Activated CD4-positive, alpha-beta T cell treated with anti-CD3 and anti-CD28 coated beads, Interleukin-2, amount 50 U/mL, for 4 hours (primary cell): ENCODE results near the gene CORIN.
"Not testable (repeated sequence)": the region's sequence is repeated elsewhere in the genome, so short reads cannot be mapped to it uniquely, and the experiment has no call there.

Experiments used
- DNase-seq, 2 experiments: peaks; one replicate each; pipeline ENCODE4 v3.0.0-alpha.2; 2020

Gene CORIN

DNA sequence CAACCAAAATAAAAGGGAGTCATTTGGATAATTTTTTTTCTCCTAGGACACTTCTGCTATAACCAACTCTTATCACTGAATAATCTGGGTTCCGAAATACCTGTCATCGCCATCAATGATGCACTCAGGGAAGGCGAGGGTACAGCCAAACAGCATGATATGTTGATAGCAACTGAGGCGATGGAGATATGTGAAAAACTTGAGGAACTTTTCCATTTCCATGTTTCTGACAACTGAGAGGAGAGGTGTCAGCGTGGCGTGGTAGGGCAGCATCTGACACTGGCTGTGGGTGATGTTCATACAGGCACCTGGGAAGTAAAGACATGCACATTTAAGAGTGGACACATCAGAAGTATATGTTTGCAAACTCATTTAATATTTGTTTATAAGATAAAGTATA, 74.6 kb downstream of the CORIN start:
- DNase-seq: no peak

DNA sequence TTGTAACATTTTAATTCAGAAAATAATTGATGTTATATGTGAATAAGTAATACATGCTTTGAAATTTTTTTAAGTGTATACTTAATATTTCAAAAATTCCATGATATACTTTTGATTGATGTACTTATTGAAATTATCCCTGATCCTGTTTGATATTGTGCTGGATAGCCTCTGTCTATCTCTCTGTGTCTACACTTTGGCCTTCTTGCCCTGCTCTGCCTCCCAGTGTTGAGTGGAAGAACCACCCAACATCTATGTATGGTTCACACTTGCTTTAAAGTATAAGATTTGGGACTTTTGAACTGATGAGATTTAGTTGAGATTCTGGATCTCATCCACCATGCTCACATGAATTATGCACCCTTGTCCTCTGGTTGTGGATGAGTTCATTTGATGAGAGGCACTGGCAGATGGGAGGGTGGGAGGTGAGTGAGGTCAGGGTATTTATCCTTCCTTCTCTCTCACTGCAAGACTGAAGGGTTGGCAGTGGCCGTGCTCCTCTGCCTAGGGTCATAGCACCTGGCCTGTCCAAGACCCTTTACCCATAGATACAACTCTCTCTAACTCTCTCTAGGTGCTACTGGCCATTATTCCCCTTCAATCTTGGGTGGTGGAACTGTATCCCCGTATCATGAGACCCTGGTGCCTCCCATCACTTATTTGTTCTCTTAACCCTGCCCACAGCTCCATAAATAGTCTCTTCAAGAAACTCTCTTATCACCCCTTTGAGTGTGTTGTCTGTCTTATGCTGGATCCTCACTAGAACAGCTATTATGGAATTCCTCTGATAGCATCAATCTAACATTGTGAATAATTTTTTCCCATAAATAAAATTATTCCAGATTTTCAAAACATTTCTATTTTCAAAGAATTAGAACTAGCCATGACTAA, 75.2 kb downstream of the CORIN start:
- DNase-seq: no peak

DNA sequence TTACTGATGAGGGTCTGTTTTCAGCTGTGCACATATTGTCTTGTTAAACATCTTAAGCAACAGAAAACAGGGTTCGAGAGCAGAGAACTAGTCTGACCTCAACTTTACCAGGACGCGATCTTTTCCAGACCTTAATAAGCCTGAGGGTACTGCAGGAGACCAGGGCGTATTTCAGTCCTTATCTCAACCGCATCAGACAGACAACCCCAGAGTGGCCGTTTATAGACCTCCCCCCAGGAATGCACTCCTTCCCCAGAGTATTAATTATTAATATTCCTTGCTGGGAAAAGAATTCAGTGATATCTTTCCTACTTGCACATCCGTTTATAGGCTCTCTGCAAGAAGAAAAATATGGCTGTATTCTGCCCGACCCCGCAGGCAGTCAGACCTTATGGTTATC, 84.6 kb downstream of the CORIN start:
- not testable (repeated sequence) for DNase-seq

DNA sequence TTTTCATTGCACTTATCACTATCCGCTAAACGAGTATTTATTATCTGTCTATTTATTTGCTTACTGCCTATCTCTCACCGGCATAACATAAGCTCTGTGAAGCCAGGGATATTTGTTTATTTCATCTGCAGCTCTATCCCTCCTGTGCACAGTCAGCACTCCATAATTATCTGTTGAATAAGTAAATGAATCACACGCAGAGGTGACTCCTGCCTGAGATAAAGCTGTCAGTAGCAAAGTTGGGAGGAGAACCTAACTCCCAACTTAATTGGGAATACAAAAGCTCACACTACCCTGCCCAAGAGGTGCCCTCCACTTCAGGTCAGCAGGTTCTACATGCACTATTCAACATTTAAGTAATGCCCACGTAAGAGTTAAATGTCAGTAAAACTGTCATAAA, 85.7 kb downstream of the CORIN start:
- no peak for DNase-seq

DNA sequence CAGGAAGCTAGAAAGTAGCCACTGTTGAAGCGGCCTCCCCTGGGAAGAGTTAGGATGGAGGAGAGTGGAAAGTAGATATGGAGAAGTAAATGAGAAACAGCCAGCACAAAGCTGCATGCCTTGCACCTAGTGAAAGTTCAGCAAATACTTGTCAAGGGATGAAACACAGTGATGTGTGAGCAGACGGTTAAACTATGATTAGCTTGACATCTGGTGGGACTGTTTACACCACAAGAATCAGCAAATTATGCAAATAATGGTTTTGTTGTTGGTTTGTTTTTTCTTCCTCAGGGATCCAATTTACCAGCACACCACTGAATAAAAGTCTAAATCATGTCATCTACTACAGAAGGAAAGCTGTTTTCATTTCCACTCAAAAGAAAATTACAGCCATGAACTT, 87.1 kb downstream of the CORIN start:
- DNase-seq: no peak

DNA sequence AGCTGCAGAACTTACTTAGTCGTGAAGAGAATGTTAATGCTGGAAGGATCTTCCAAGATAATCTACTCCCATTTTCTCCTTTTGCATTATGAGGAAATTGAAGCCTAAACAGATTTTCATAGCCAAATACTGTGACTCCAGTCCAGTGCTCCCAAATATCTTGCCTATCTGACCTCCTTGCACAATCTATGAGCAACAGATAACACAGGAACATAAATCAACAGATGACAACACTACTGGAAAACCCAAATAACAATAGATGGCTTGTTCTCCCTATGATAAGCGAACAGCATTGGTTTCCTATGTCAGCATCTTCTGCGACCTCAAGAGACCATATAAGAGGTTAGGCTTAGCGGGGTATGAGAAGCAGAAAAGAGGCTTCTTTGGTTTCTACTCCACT, 88.0 kb downstream of the CORIN start:
- no peak for DNase-seq

DNA sequence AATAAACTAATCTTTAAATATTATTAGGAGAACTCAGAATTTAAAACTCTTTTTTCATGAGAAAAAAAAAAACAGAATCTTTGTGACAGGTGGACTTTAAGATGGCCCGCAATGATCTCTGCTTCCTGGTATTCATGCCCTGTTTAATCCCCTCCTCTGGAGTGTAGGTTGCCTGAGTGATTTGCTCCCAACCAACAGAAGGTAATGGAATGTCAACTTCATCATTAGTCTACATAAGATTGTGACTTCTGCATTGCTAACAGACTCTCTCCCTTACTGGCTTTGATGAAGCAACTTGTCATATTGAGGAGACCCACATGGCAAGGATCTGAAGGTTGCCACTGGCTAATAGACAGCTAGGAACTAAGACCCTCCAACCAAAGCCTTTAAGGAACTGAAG, 88.8 kb downstream of the CORIN start:
- DNase-seq: no peak

DNA sequence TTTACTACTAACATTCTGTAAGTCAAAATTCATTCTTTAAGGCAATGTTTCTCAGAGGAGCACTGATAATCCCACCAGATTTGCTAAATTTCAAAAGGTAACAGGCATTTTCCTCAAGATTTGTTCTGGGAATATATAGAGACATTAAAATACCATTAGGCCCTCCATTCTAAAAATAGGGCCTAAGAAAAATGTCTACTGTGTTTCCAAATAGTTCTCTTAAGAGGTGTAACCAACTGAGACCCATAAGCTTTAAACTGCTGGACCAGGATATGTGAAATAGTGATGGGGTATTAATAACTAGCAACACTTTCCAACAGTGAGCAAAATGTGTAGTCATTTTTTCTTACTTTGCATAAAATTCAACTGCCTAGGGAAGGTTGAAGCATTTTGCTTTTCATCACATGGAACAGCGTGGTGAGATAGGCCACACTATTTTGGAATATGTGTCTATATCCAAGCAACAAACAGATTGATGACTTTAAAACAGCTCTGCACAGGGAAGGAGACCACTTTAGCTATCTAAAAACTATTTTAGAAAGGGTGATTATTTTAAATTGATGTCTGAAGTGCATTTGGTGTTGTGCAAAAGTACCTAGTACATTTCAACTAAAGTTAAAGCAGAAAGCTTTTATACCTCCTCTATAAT, 89.9 kb downstream of the CORIN start:
- no peak for DNase-seq

DNA sequence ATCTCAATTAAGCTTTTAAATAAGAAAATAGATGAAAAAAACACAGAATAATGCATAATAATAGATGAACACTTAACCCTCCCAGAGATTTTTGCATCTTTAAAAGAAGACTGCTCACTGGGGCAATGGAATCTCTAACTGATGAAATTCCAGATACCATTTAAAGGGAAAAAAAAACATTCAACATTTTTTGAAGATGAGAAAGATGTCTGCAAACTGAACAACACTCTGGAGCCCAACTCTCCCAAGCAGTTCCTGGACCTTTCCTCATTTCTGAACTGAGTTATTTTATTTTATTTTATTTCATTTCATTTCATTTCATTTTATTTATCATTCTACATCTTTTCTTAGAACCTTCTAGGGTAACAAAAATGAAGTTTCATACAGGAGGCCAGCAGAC, 90.7 kb downstream of the CORIN start:
- DNase-seq: no peak

DNA sequence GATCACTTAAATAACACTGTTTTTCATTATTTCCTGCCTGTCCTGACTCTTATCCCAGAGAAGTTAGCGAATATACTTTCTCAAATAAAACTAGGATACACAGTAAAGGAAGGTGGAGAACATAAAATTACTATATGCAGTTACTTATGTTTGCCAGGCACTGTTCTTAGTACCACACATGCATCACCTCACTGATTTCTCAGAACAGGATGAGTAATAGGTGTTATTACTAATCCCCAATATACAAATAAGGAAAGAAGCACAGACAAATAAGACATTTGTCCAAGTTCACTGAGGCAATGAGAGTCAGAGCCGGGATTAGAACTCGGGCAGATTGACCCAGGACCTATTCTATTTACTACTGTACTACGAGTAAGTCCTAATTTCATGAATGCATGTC, 91.7 kb downstream of the CORIN start:
- DNase-seq: no peak

DNA sequence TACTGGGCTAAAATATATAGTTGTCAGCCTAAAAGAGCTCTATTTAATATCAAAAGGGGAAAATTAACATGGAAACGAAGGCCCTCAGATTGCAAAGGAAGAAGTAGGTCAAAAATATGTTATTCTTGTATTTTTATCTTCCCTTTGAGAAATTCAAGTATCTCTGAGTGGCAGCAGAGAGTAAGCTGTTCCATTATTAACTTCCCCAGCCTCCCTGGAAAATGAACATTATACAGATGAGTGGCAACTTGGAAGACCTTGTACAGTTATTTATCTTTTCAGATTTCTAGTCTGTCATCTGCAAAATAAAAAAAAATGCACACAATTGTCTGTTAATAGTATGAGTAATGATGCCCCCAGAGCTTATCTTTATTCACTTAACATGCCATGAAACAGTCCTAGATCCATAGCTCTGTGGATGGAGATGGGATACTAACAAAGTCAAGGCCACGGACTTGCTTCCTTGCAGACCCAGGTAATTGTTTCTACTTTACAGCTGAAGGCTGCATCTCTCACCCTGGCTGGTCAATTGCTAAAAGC, 93.0 kb downstream of the CORIN start:
- DNase-seq: no peak

DNA sequence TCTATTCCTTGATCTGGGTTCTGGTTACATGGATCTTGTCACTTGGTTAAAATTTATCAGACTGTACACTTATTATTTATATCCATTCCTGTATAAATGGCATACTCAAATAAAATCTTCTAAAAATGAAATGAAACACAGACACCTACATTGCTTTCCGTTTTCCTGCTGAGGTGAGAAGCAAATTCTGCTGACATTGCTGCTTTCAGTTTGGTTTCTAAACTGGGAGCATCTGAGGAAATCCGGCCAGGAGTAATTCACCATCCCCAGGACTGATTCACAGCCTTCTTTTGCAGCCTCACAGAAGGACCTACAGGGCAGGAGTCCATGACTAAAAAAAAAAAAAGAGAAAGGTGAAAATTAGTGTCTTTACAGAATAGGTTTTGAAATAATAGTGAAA, 93.6 kb downstream of the CORIN start:
- DNase-seq: no peak

DNA sequence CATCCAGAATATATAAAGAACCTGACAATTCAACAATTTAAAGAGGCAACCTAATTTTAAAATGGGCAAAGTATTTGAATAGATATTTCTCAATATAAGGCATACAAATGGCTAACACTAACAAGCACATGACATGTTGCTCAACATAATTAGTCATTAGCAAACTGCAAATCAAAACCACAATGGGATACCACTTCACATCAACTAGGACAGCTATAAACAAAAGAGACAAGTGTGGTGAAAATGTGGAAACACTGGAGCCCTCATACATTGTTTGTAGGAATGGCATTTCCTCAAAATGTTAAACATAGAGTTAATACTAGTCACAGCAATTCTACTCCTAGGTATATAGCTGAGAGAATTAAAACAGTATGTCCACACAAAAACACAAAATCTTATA, 96.7 kb downstream of the CORIN start:
- no peak for DNase-seq

DNA sequence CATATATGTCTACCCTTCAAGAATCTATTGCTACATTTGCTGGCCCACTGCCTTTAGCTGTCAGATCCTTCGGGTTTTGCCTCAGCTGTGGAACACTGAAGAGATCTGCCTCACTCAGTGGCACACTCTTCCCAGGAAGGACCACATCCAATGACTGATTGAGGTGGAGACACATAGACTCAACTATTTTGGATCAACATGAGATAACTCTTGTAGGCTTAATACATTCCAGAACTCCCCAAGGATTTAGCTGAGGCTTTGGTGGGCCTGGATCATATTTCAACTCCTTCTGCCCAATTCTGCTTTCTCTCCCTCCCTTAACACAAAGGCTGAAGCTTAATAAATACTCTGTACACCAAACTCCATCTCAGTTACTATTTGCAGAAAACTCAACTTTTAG, 100.5 kb downstream of the CORIN start:
- no peak for DNase-seq

DNA sequence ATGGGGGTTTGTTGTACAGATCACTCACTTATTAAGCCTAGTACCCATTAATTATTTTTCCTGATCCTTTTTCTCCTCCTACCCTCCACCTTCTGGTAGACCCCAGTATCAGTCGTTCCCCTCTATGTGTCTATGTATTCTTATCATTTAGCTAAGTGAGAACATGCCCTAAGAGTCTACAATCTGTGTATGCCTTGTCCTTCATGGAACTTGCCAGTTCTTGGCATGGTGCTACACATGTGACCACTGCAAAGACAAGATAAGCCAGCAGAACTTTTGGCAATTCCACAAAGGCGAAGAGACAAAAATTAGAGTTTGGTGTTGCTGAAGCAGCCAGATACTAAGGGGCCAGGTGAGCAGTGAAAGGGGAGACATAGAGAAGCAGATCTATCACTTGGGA, 101.3 kb downstream of the CORIN start:
- no peak for DNase-seq

DNA sequence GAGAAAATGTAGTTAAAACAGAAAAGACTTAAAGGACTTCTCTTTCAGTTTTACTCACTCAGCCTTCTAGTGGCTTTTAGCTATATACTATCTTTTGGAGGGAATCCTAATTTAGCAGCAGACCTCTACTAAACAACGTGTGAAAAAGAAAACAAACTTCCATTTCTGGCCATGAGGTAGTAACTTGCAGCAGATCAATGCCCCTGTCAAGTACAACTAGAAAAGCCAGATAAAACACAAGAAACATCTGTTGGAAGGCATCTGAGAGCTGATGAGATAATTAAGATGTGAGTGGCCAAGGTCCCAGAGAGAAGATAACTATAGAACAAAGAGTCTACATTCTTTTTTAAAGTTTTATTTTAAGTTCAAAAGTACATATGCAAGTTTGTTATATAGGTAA, 101.7 kb downstream of the CORIN start:
- no peak for DNase-seq

DNA sequence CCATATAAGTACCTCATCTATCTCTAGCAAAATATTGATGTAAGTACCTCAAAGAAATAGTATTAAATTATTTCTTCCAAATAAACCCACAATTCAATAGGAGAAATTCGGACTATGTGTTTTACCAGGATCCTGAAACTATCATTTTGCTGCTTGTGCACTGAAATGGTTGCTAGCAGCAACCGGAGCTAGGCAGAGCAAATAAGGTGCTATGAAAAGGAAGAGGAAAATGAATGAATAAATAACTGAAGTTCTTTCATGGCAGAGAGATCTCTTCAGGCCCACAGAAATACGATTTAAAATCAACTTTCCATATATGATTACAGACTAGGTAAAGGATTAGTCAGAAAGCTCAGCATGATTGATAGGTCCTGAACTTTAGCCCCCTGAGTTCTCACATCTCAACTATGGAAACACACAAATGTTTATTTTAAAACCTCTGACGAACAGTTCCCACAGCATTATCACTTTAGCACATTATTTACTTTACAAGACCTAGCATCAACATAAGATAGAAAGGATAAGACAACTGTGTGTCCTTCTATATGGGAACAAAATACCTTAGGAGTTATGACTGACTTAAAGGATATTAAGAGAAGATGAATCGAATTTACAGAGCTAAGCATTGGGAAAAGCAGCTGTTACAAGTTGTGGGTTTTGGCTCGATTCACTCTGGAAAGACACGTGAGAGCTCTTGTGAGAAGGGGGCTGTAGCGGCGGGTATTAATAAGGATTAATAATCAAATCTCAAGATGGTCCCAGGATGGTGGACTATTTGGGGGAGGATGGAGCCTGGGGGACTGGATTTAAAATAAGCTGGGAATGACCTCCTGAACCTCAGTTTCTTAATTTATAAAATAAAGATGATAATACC, 104.3 kb downstream of the CORIN start:
- DNase-seq: no peak

DNA sequence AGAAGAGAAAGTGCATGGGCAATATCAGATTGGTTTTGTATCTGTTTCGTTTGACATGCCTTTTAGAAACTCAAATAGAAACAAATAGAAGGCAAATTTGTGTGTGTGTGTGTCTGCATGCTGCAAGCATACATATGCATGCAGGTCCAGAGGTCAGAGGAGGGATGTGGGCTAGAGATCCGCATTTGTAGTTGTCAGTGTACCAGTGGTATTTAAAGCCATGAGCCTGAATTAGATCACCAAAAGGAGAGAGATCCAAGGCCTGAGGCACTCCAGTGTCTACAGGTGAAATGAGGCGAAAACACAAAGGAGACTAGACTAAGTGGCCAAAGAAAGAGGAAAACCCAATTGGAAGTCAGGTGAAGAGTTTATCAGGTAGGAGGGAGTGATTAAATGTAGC, 106.7 kb downstream of the CORIN start:
- DNase-seq: no peak

DNA sequence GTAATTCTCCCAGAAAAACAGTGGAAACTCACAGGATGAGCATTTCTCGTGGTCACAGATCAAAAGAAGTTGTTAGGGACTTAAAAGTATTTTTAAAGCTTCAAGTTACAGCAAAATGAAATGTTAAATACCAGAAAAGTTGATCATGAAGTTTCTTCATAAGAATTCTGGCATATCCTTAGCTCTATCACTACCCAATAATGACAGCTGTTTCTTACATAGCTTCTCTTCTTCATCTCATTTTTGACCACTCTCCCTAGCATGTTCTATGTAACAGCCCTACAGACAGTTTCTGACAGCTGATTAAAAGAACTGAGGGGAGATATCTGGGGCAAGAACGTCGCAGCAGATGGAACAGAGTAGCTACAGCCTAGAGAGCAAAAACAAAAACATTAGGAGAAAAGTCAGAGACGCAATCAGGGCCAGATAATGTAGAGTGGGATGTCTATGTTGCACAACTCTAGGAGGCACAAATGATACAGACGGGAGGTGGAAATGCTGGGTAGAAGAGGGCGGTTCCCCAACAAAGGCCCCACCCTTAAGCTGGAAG, 108.7 kb downstream of the CORIN start:
- no peak for DNase-seq

DNA sequence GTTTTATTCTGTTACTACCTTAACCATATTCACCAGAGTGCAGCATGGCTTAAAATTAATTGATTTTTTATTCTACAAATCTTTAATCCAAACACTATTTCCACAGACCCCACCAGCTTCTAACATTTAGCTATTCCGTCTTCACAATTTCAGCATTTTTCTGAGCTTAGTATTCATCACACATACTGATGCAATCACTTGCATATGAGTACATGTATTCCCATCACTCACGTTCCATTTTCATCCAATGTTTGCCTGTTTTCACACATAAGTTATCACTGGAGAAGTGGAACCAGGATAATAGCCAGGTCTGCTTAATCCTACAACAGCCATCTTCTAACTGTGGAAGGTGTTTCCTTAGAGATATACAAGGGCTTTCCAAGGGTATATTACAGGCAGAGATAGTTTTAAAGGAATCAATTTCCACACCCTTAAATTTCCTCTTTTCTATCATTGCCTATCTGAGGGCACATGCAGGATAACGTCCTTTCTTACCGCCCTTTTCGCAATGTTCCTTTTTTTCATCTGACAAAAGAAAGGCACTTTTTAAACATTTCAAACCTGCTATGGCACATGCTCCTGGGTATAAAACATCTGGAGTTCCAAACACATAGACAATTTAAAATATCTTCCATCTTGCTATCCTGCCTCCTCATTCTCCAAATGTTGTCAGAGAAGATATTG, 115.8 kb downstream of the CORIN start:
- DNase-seq: no peak

DNA sequence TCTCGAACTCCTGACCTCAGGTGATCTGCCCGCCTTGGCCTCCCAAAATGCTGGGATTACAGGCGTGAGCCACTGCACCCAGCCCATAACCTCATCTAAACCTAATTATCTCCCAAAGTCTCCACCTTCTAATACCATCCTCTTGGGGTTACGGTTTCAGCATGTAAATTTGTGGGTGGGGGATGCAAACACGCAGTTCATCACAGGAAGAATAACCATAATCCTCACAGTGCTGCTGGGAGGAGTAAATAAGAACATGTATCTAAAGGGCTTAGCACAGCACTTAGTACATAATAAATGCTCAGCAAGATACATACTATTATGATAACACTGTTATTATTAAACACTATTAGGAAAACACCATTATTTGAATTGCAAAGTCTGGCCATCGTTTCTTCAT, 116.4 kb downstream of the CORIN start:
- DNase-seq: no peak

DNA sequence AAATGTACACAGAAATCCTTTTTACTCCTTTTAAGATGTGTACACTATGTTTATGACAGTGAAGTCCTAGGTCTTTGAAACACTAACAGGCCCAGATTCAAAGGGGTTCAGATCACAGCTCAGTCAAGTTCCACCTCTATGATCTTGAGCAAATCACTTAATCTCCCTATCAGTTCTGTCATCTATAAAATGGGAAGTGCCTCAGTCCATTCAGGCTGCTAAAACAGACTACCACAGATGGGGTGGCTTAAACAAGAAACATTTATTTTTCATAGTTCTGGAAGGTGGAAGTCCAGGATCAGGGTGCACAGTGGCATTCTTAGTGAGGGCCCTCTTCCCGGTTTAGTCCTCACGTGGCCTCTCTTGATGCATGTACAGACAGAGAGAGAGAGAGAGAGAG, 117.1 kb downstream of the CORIN start:
- no peak for DNase-seq
